HEK293 (cell line): Measurements from ENCODE around the gene MMS19.

ENCODE experiments used
- BCL6B ChIP-seq: fragments of 450-650 bp; formaldehyde crosslinking; IDR thresholded peaks from 2 replicates; pipeline ENCODE4 v1.5.1; 2017; ENCODE audit warnings: missing biosample characterization, missing genetic modification characterization
- CTCF ChIP-seq: fragments of 450-650 bp; formaldehyde crosslinking; IDR thresholded peaks from 2 replicates; pipeline ENCODE4 v1.5.1; 2016; ENCODE audit warnings: missing biosample characterization, missing genetic modification characterization
- KLF16 ChIP-seq: fragments of 450-650 bp; formaldehyde crosslinking; IDR thresholded peaks from 2 replicates; pipeline ENCODE4 v1.5.1; 2017; ENCODE audit warnings: missing biosample characterization, missing genetic modification characterization
- PRDM6 ChIP-seq: fragments of 450-650 bp; formaldehyde crosslinking; IDR thresholded peaks from 2 replicates; pipeline ENCODE4 v1.5.1; 2017; ENCODE audit warnings: missing biosample characterization, missing genetic modification characterization
- REPIN1 ChIP-seq: fragments of 450-650 bp; formaldehyde crosslinking; IDR thresholded peaks from 2 replicates; pipeline ENCODE4 v1.5.1; 2017; ENCODE audit warnings: missing biosample characterization, missing genetic modification characterization, low read depth
- SALL2 ChIP-seq: fragments of 450-650 bp; formaldehyde crosslinking; IDR thresholded peaks from 2 replicates; pipeline ENCODE4 v1.5.0; 2017; ENCODE audit warnings: missing biosample characterization, mild to moderate bottlenecking, missing genetic modification characterization, borderline replicate concordance
- SCRT1 ChIP-seq: fragments of 450-650 bp; formaldehyde crosslinking; IDR thresholded peaks from 2 replicates; pipeline ENCODE4 v1.5.1; 2016; ENCODE audit warnings: missing biosample characterization, missing genetic modification characterization, borderline replicate concordance
- SCRT2 ChIP-seq: fragments of 450-650 bp; formaldehyde crosslinking; IDR thresholded peaks from 2 replicates; pipeline ENCODE4 v1.5.1; 2016; ENCODE audit warnings: missing biosample characterization, missing genetic modification characterization
- SP3 ChIP-seq: fragments of 450-650 bp; formaldehyde crosslinking; IDR thresholded peaks from 2 replicates; pipeline ENCODE4 v1.5.1; 2016; ENCODE audit warnings: missing biosample characterization, missing genetic modification characterization
- WT1 ChIP-seq: fragments of 450-650 bp; formaldehyde crosslinking; IDR thresholded peaks from 2 replicates; pipeline ENCODE4 v1.5.1; 2016; ENCODE audit warnings: missing biosample characterization, missing genetic modification characterization
- ZBTB8A ChIP-seq: fragments of 450-650 bp; formaldehyde crosslinking; IDR thresholded peaks from 2 replicates; pipeline ENCODE4 v1.5.1; 2016; ENCODE audit warnings: missing biosample characterization, missing genetic modification characterization
- ZNF157 ChIP-seq: fragments of 450-650 bp; formaldehyde crosslinking; IDR thresholded peaks from 2 replicates; pipeline ENCODE4 v1.5.1; 2016; ENCODE audit warnings: missing biosample characterization, missing genetic modification characterization
- ZNF174 ChIP-seq: fragments of 450-650 bp; formaldehyde crosslinking; IDR thresholded peaks from 2 replicates; pipeline ENCODE4 v1.5.0; 2017; ENCODE audit warnings: missing biosample characterization, mild to moderate bottlenecking, missing genetic modification characterization
- ZNF416 ChIP-seq: fragments of 450-650 bp; formaldehyde crosslinking; IDR thresholded peaks from 2 replicates; pipeline ENCODE4 v1.5.1; 2016; ENCODE audit warnings: missing biosample characterization, missing genetic modification characterization
- ZNF561 ChIP-seq: fragments of 450-650 bp; IDR thresholded peaks from 2 replicates; pipeline ENCODE4 v1.5.1; 2018; ENCODE audit warnings: missing biosample characterization, missing genetic modification characterization, borderline replicate concordance
- ZNF621 ChIP-seq: fragments of 450-650 bp; formaldehyde crosslinking; IDR thresholded peaks from 2 replicates; pipeline ENCODE4 v1.5.1; 2017; ENCODE audit warnings: missing biosample characterization, missing genetic modification characterization
- ZNF645 ChIP-seq: fragments of 450-650 bp; formaldehyde crosslinking; IDR thresholded peaks from 2 replicates; pipeline ENCODE4; 2016; ENCODE audit warnings: missing biosample characterization, missing genetic modification characterization
- ZNF837 ChIP-seq: fragments of 450-650 bp; formaldehyde crosslinking; IDR thresholded peaks from 2 replicates; pipeline ENCODE4 v1.5.1; 2016; ENCODE audit warnings: missing biosample characterization, missing genetic modification characterization
- ZNF843 ChIP-seq: fragments of 450-650 bp; formaldehyde crosslinking; IDR thresholded peaks from 2 replicates; pipeline ENCODE4 v1.5.1; 2016; ENCODE audit warnings: missing biosample characterization, missing genetic modification characterization
- ZXDB ChIP-seq: fragments of 450-650 bp; formaldehyde crosslinking; IDR thresholded peaks from 2 replicates; pipeline ENCODE4 v1.5.1; 2016; ENCODE audit warnings: missing biosample characterization, missing genetic modification characterization
- TF ChIP-seq, protein P1 (sequence below): fragments of 450-650 bp; formaldehyde crosslinking; IDR thresholded peaks from 2 replicates; pipeline ENCODE4 v1.5.1; 2016; ENCODE audit warnings: missing biosample characterization, missing genetic modification characterization
- TF ChIP-seq, protein P2 (sequence below): fragments of 450-650 bp; formaldehyde crosslinking; IDR thresholded peaks from 2 replicates; pipeline ENCODE4 v1.5.1; 2017; ENCODE audit warnings: missing biosample characterization, missing genetic modification characterization
- TF ChIP-seq, protein P3 (sequence below): fragments of 450-650 bp; formaldehyde crosslinking; IDR thresholded peaks from 2 replicates; pipeline ENCODE4 v1.5.1; 2016; ENCODE audit warnings: missing biosample characterization, missing genetic modification characterization
- TF ChIP-seq, protein P4 (sequence below): fragments of 450-650 bp; formaldehyde crosslinking; IDR thresholded peaks from 2 replicates; pipeline ENCODE4 v1.5.1; 2016; ENCODE audit warnings: missing biosample characterization, missing genetic modification characterization

The MMS19 gene

DNA sequence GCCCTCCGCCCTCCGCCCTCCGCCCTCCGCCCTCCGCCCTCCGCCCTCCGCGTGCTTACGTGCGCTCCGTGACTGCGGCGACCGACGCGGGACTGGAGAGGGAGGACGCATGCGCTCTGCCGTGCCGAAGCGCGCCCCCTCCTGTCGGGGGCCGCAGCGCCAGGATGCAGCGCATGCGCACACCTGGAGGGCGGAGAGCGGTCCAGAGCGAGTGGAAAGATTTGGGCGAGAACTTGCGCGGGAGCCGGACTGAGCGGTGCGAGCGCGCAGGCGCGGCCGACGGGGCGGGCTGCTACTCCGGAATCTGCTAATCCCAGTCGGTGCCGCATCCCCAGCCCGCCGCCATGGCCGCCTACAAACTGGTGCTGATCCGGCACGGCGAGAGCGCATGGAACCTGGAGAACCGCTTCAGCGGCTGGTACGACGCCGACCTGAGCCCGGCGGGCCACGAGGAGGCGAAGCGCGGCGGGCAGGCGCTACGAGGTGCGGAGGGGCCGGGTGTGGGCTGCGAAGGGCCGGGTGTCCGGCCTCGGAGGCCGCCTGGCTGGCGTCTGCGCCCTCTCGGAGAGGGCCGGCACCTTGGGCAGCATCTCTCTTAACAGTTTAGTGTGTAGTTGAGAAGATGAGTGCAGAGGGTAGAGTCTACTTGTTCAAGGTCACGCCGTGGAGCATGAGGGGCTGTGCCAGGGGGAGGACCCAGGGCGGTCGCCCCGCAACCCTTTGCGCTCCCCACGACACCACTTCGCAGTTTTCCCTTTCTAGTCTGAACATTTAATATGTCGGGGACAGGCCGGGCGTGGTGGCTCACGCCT, 72.1 kb downstream of the MMS19 start, which contains the start of gene PGAM1 (continued):
- peak; percentile 58; the same call in 1 of the 2 replicates for TF ChIP-seq SP3 (tag by site-specific recombination)
- peak; percentile 99 for TF ChIP-seq CTCF (tag by site-specific recombination)
- 0 out of 2 replicates have a peak, but pooled peaks have one; percentile 25 for TF ChIP-seq ZXDB (tag by site-specific recombination)
- TF ChIP-seq, protein P1, sequence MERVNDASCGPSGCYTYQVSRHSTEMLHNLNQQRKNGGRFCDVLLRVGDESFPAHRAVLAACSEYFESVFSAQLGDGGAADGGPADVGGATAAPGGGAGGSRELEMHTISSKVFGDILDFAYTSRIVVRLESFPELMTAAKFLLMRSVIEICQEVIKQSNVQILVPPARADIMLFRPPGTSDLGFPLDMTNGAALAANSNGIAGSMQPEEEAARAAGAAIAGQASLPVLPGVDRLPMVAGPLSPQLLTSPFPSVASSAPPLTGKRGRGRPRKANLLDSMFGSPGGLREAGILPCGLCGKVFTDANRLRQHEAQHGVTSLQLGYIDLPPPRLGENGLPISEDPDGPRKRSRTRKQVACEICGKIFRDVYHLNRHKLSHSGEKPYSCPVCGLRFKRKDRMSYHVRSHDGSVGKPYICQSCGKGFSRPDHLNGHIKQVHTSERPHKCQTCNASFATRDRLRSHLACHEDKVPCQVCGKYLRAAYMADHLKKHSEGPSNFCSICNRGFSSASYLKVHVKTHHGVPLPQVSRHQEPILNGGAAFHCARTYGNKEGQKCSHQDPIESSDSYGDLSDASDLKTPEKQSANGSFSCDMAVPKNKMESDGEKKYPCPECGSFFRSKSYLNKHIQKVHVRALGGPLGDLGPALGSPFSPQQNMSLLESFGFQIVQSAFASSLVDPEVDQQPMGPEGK (tag by site-specific recombination): peak; percentile 96
- TF ChIP-seq PRDM6 (tag by site-specific recombination): no peak
- TF ChIP-seq ZNF157 (tag by site-specific recombination): no peak
- peak; percentile 83; the same call in 1 of the 2 replicates for TF ChIP-seq ZNF561 (tag by site-specific recombination)
- no peak for TF ChIP-seq ZNF416 (tag by site-specific recombination)
- no peak; the same call in 1 of the 2 replicates for TF ChIP-seq SCRT2
- no peak for TF ChIP-seq ZNF645 (tag by site-specific recombination)
- no peak for TF ChIP-seq ZNF174 (tag by site-specific recombination)
- no peak for TF ChIP-seq ZNF621 (tag by site-specific recombination)
- TF ChIP-seq, protein P2, sequence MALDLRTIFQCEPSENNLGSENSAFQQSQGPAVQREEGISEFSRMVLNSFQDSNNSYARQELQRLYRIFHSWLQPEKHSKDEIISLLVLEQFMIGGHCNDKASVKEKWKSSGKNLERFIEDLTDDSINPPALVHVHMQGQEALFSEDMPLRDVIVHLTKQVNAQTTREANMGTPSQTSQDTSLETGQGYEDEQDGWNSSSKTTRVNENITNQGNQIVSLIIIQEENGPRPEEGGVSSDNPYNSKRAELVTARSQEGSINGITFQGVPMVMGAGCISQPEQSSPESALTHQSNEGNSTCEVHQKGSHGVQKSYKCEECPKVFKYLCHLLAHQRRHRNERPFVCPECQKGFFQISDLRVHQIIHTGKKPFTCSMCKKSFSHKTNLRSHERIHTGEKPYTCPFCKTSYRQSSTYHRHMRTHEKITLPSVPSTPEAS (tag by site-specific recombination): no peak
- TF ChIP-seq, protein P3, sequence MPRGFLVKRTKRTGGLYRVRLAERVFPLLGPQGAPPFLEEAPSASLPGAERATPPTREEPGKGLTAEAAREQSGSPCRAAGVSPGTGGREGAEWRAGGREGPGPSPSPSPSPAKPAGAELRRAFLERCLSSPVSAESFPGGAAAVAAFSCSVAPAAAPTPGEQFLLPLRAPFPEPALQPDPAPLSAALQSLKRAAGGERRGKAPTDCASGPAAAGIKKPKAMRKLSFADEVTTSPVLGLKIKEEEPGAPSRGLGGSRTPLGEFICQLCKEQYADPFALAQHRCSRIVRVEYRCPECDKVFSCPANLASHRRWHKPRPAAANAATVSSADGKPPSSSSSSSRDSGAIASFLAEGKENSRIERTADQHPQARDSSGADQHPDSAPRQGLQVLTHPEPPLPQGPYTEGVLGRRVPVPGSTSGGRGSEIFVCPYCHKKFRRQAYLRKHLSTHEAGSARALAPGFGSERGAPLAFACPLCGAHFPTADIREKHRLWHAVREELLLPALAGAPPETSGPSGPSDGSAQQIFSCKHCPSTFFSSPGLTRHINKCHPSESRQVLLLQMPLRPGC (tag by site-specific recombination): peak; percentile 56
- peak; percentile 59; the same call in 1 of the 2 replicates for TF ChIP-seq REPIN1 (tag by site-specific recombination)
- no peak for TF ChIP-seq SALL2 (tag by site-specific recombination)
- TF ChIP-seq, protein P4, sequence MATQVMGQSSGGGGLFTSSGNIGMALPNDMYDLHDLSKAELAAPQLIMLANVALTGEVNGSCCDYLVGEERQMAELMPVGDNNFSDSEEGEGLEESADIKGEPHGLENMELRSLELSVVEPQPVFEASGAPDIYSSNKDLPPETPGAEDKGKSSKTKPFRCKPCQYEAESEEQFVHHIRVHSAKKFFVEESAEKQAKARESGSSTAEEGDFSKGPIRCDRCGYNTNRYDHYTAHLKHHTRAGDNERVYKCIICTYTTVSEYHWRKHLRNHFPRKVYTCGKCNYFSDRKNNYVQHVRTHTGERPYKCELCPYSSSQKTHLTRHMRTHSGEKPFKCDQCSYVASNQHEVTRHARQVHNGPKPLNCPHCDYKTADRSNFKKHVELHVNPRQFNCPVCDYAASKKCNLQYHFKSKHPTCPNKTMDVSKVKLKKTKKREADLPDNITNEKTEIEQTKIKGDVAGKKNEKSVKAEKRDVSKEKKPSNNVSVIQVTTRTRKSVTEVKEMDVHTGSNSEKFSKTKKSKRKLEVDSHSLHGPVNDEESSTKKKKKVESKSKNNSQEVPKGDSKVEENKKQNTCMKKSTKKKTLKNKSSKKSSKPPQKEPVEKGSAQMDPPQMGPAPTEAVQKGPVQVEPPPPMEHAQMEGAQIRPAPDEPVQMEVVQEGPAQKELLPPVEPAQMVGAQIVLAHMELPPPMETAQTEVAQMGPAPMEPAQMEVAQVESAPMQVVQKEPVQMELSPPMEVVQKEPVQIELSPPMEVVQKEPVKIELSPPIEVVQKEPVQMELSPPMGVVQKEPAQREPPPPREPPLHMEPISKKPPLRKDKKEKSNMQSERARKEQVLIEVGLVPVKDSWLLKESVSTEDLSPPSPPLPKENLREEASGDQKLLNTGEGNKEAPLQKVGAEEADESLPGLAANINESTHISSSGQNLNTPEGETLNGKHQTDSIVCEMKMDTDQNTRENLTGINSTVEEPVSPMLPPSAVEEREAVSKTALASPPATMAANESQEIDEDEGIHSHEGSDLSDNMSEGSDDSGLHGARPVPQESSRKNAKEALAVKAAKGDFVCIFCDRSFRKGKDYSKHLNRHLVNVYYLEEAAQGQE (tag by site-specific recombination): peak; percentile 61; the same call in 1 of the 2 replicates
- TF ChIP-seq BCL6B: no peak
- TF ChIP-seq WT1 (tag by site-specific recombination): peak; percentile 26; the same call in 1 of the 2 replicates
- TF ChIP-seq SCRT1 (tag by site-specific recombination): no peak
- TF ChIP-seq ZNF837: no peak
- no peak for TF ChIP-seq KLF16 (tag by site-specific recombination)
- TF ChIP-seq ZBTB8A (tag by site-specific recombination): peak; percentile 84
- peak; percentile 32; the same call in 1 of the 2 replicates for TF ChIP-seq ZNF843
